AG04450 (cell line): Measurements from ENCODE around the gene MMP24. TPM values are rescaled to one million over a fixed set of nuclear protein-coding genes. Genes with fewer than 3 reads are reported as not detected.

Experiments used
- CTCF ChIA-PET: fragments of 300-600, 350-600 bp; formaldehyde crosslinking; extraction: SDS; loops from one replicate; lab custom pipeline; 2022; ENCODE audit warnings: antibody characterized with exemption, inconsistent platforms; lab: Charles Lee
- POLR2A ChIA-PET: fragments of 350-600 bp; formaldehyde crosslinking; extraction: SDS; loops from one replicate; lab custom pipeline; 2021; ENCODE audit warnings: antibody characterized with exemption, inconsistent platforms; lab: Yijun Ruan, JAX
- DNase-seq: peaks from one replicate; pipeline ENCODE4 v3.0.0-alpha.2; 2011; ENCODE audit warnings: low read depth, low spot score
- H3K27ac ChIP-seq: one replicate; pipeline ENCODE4 v1.5.1; 2012; ENCODE audit warnings: low read depth, low read length, control low read depth
- H3K27me3 ChIP-seq: one replicate; pipeline ENCODE4 v1.6.0; 2012; ENCODE audit warnings: low read length; ENCODE audit not compliant: control insufficient read depth, insufficient read depth
- H3K4me3 ChIP-seq: 2 replicates; pipeline ENCODE4 v1.5.1; 2011; ENCODE audit warnings: mild to moderate bottlenecking, low read depth, low read length, control low read depth
- H3K9me3 ChIP-seq: 2 replicates; pipeline ENCODE4 v1.5.1; 2012; ENCODE audit warnings: low read length; ENCODE audit not compliant: control insufficient read depth, insufficient read depth
- polyA plus RNA-seq: library from polyadenylated mRNA; depleted of rRNA; stranded (reverse); fragments of >200 nt; gene quantifications from 2 replicates; pipeline ENCODE4 v1.2.3, GENCODE V29; 2011
- TF ChIP-seq, protein P1 (sequence below): IDR thresholded peaks from 2 replicates; pipeline ENCODE4 v1.5.1; 2011; ENCODE audit warnings: low read depth, low read length, control low read depth, inconsistent platforms

MMP24 gene
- polyA plus RNA-seq, 1 experiment, result 0.40 TPM

GRCh38 chr20:35292504-35293285, 66.2 kb downstream of the MMP24 start:
- no peaks in the 10 kb centered on the region for H3K9me3 ChIP-seq
- ChIA-PET CTCF (interaction anchor here (0.7 to 0.9 kb wide), 2 partner anchors 11 to 24 kb away, joined by 3 read pairs; no protein-coding TSS in a partner anchor), POLR2A (interaction anchor here (1.1 kb wide), 1 partner anchor 8 kb away, joined by 5 read pairs; the partner anchor contains the start of gene EIF6)
- H3K27me3 ChIP-seq, result no peaks in the 10 kb centered on the region
- H3K4me3 ChIP-seq, result no peak overlapping the region
- no peak overlapping the region for H3K27ac ChIP-seq
- DNase-seq, result no peak
- TF ChIP-seq, protein P1, sequence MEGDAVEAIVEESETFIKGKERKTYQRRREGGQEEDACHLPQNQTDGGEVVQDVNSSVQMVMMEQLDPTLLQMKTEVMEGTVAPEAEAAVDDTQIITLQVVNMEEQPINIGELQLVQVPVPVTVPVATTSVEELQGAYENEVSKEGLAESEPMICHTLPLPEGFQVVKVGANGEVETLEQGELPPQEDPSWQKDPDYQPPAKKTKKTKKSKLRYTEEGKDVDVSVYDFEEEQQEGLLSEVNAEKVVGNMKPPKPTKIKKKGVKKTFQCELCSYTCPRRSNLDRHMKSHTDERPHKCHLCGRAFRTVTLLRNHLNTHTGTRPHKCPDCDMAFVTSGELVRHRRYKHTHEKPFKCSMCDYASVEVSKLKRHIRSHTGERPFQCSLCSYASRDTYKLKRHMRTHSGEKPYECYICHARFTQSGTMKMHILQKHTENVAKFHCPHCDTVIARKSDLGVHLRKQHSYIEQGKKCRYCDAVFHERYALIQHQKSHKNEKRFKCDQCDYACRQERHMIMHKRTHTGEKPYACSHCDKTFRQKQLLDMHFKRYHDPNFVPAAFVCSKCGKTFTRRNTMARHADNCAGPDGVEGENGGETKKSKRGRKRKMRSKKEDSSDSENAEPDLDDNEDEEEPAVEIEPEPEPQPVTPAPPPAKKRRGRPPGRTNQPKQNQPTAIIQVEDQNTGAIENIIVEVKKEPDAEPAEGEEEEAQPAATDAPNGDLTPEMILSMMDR, result no peak

- H3K9me3 ChIP-seq, result no peaks in the 10 kb centered on the region
- ChIA-PET CTCF (interaction anchor here (0.7 to 1.3 kb wide), 4 partner anchors 11 to 154 kb away, joined by 3 to 6 read pairs (median 3); no protein-coding TSS in a partner anchor), POLR2A (interaction anchor here (0.6 to 1.1 kb wide), 2 partner anchors 9 to 27 kb away, joined by 5 read pairs; partner anchors contain the start of gene EIF6)
- no peaks in the 10 kb centered on the region for H3K27me3 ChIP-seq
- no peak overlapping the region for H3K27ac ChIP-seq
- TF ChIP-seq, protein P1, result no peak
- H3K4me3 ChIP-seq, result no peak overlapping the region
- no peak for DNase-seq
Observed at GRCh38 chr20:35293303-35294292, 67.1 kb downstream of the MMP24 start.

DNA sequence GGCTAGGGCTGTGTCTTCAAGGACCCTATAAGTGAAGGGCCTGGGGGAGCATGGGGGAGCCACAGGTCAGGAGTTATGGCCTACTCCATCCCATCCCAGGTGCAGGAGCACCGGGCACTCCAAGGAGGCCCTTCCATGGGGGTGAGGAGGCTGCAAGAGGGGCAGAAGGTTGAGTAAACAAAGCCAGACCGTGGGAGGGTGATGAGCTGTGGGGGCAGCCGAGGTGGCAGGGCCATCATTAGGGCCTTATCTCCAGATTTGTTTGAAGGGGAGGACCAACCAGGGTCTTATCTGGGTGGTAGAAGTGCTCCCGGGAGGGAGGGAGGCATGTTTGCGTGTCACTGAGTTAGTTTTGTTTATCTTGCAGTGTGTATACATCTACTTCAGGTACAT, 67.8 kb downstream of the MMP24 start:
- TF ChIP-seq, protein P1, result no peak
- Histone ChIP-seq H3K27me3 (no peaks in the 10 kb centered on the region), H3K9me3 (no peaks in the 10 kb centered on the region), H3K4me3 (no peak overlapping the region), H3K27ac (no peak overlapping the region)
- ChIA-PET CTCF (interaction anchor here (0.7 to 1.3 kb wide), 3 partner anchors 9 to 153 kb away, joined by 3 to 6 read pairs (median 3); no protein-coding TSS in a partner anchor), POLR2A (no interaction called here)
- no peak for DNase-seq

GRCh38 chr20:35295058-35295457, 68.6 kb downstream of the MMP24 start:
- POLR2A ChIA-PET, result no interaction called here
- CTCF ChIA-PET, result interaction anchor here (1.0 to 1.3 kb wide), 3 partner anchors 8 to 12 kb away, joined by 3 to 6 read pairs (median 3); no protein-coding TSS in a partner anchor
- H3K27me3 ChIP-seq, result no peaks in the 10 kb centered on the region

More at GRCh38 chr20:35295058-35295457, 68.6 kb downstream of the MMP24 start:
- H3K4me3 ChIP-seq, result no peak overlapping the region
- no peaks in the 10 kb centered on the region for H3K9me3 ChIP-seq
- TF ChIP-seq, protein P1, result no peak
- no peak for DNase-seq
- no peak overlapping the region for H3K27ac ChIP-seq
